ENCODE measurements around the gene NEURL1B.
"Not testable (repeated sequence)": the region's sequence is repeated elsewhere in the genome, so short reads cannot be mapped to it uniquely, and the experiment has no call there.

NEURL1B gene

DNA sequence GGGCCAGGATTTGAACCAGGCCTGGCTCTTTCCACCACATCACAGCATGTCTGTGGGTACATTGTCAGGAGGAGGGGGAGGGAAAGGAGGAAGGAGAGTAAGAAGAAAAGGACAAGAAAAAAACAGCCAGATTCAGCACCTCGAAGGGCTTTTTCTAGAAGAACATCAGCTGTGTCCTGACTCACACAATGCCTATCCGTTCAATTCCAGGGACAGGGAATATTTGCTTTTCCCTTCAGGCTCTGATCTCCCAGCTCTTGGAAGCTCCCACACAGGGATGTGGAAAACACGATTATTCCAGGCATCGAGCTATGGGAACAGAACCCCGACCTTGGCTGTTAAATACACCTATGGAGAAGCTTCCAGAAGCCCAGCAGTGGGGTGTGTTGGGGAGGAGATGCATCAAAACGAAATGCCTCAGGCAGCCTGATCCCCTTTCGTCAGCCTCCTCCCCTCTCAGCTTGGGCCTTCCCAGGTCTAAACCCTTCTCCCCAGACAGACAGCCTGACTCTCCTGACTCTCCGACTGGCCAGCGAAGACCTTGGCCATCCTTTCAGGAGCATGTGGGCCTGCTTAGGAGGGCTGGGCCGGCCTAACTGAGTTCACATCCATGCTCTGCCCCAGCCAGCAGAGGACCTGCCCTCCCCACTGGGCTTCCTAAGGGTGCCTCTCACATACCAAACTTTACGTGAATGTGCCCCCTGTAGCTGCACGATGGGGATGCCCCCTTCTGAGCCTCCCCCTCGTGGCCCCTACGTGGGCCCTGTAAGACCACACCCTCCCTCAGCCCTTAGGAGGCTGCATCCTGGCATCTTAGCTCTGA lies 54.4 kb downstream of the NEURL1B start:
- no peak for DNase-seq (ENCODE audit: low read depth, low spot score)

DNA sequence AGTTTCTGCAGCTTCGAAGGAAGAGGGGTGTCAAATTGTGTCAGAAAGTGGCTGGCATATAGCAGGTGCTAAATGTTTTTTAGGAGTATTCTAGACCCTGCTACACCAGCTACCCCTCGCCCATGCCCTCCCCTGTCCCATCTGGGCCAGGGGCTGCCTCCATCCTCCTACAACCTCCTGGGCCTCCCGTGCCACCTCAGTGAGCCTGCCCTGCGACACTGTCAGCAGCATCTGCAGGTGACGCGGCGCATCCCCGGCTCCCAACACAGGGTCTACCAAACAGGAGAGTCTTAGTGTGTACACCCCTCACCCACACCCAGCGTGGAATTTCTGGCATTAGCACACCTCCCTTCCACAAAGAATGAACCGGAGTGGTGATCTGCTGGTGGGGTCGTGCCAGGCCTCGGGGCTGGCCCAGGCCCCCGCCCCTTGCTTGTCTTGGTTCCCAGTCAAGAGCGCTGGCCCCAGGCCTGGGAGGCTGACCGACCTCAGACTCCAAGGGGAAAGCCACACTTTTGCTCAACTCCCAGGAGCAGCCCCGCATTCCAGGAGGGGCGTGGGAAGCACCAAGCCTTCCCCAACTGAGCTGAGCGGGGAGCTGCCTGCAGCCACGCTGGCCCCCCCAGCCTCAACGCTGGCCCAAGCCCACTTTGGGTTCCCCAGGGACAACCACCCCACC lies 55.2 kb downstream of the NEURL1B start:
- no peak for DNase-seq (ENCODE audit: low read depth, low spot score)

DNA sequence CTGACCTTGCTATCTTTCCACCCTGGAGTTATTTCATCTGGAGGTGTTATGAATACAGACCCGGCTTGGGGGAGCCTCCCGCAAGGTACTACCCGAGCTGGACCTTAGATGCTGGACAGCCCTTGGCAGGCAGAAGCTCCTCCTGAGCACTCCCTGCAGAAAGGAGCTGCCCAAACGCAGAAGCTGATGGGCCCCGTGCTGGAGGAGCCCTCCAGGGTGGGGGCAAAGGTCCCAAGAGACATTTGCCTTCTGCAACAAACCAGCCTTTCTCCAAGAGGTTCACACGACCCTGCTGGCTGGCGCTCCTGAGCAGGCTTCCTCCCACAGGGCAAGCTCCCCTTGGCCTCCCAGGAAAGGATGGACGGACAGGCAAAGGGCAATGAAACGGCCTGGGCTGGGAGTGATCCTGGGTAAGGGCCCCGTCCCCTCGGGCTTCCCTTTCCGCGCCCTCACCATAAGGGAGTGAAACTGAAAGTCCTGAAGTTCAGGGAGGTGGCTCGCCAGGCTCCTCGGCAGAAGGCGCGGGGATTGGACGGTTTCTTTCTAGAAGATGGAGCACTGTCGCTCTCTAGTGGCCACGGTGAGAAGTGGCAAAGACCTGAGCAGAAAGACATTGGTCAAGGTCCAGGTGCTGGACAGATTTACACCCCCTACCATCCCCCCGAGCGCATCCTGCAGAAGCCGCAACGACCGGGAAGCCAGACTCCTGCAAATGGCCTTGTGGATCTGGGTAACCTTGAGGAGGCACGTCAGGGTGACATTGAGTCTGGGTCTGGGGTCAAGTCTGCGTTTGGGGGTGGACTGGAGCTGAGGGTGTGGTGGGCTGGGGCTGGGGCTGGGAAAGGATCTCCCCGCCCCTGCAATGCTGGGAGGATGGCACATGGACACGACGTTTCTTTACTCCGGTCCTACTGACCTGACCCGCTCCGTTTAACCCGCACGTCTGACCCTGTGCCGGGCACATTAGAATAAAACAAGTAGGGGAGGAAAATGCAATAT lies 56.4 kb downstream of the NEURL1B start:
- peak; percentile 90 for DNase-seq (ENCODE audit: low read depth, low spot score)

DNA sequence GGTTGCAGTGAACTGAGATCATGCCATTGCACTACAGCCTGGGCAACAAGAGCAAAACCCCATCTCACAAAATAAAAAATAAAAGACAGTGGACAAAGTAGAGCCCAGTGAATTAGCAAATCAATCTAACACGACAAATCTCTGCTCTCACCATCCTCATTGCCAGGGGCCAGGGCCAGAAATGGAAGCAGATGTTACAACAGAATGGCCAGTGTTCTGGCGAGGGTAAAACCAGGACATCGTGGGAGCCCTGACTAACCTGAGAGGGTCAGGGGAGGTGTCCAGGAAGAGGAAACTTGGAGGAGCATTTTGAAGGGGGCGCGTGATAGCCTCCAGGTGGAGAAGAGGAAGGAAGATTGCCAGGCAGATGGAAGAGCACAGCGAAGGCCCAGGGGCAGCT lies 58.4 kb downstream of the NEURL1B start:
- no peak for DNase-seq (ENCODE audit: low read depth, low spot score)

DNA sequence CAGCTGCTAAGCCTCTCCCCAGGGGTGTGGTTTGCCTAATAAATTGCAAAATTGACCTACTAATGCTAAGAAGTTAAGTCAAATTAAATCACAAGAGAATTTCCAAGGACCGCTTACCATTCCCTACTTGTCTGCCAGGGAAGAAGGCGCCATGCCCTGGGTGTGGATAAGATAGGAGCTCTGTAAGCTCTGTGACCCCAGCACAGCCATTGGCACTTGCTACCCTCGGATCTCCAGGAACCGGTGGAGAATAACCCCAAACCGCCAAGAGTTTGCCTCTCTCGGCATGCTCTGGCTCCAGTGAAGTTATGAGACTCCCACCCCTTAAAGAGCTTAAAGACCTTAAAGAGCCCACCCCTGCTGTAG lies 58.9 kb downstream of the NEURL1B start:
- DNase-seq (ENCODE audit: low read depth, low spot score), result no peak

DNA sequence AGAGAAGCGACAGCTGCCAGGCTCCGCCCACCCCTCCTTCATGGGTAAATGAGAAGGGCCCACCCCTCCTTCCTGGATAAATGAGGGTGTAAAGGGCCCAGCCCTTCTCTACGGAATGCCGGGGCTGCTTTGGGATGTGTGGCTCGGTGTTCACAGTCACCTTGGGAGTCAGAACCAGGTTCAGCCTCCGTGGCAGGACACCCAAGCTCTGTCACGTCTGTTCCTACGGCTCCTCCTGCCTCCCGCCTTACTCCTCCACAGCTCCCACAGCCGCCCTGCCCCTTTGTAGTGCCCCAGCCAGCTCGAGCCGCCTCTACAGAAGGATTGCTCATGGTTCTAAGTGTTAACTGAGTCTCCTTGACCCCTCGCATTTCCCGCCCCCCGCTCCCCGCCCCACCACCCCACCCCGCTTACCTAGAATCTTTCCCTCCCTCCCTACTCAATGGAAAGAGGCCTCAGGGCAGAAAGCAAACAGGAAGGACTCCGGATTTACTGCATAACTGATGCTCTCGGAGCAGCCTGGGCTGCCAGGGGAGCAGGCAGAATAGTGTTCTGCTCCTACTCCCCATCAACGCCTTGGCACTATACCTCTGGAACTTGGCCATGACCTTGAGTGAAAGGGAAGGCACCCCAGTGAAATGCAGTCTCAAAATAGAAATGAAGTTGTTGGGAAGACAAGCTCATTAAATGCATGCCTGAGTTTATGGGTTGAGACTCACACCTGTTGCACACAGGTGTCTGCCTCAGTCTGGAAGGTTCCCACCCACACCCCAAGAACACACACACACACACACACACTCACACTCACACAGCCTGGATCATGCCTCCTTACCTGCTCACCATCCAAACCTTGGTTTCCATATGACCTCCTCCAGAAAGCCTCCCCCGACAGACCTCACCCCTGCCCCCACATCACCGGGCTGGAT lies 59.6 kb downstream of the NEURL1B start:
- peak; percentile 62 for DNase-seq (ENCODE audit: low read depth, low spot score)

DNA sequence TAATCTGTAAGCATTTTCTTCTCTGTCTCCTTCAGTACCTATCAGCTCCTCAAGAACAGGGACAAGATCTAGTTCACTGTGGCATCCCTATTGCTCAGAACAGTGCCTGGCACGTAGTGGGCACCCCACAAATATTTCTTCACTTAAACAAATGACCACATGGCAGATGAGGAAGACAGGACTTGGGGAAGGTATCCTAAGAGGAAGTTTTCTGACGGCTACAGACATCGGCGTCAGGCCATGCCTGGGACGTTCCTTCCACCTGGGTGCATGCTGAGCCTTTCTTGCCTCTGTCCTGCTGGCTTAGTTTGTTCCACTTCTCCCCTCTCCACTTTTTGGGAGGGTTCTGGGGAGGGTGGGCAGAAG lies 60.2 kb downstream of the NEURL1B start:
- no peak for DNase-seq (ENCODE audit: low read depth, low spot score)

DNA sequence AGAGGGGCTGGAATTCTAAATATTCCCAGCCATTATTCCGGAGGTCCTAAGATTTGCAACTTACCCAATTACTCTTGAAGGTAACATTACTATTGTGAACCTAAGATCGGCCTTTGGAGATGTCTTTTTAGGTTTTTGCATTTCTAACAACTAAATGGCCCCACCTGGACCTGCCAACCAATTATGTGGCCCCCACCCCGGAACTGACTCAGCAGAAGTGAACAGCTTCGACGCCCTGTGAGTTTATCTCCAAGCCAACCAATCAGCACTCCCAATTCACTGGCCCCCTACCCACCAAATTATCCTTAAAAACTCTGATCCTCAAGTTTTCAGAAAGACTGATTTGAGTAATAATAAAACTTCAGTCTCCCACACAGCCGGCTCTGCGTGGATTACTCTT lies 62.9 kb downstream of the NEURL1B start:
- no peak for DNase-seq (ENCODE audit: low read depth, low spot score)

DNA sequence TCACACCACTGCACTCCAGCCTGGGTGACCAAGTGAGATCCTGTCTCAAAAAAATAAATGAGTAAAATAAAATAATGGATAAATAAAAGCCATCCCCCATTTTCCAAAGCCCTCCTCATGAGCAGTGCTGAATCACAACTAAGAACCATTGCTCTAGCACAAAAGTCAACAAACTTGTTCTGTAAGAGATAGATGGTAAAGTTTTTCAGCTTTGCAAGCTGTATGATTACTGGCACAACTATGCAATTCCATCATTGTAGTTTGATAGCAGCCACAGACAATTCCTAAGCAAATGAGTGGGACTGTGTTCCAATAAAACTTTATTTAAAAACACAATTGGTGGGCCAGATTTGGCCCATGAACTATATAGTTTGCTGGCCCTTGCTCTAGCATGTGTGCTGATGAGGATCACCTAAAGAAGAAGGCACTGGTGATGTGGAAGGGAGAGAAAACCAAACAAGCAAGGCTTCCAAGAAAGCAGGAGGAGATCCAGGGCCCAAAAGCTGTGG lies 64.6 kb downstream of the NEURL1B start:
- no peak for DNase-seq (ENCODE audit: low read depth, low spot score)

DNA sequence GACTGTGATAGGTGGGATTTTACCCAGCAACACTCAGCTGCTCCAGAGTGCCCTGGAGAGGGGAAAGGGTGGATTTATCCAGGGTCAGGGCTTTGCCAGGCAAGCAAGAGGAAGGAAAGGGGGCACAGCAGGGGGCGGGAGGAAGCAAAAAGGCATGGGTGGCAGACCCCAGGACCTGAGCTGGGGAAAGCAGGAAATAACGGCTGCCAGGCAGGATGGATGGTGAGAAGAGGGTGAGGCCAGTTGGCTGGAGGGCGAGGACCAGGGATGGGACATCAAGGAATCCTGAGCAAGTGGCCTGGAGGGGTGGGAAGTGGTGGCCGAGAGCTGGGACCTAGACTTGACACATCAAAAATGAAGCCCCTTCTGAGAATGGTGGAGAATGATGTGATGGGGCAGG lies 65.7 kb downstream of the NEURL1B start:
- no peak for DNase-seq (ENCODE audit: low read depth, low spot score)

DNA sequence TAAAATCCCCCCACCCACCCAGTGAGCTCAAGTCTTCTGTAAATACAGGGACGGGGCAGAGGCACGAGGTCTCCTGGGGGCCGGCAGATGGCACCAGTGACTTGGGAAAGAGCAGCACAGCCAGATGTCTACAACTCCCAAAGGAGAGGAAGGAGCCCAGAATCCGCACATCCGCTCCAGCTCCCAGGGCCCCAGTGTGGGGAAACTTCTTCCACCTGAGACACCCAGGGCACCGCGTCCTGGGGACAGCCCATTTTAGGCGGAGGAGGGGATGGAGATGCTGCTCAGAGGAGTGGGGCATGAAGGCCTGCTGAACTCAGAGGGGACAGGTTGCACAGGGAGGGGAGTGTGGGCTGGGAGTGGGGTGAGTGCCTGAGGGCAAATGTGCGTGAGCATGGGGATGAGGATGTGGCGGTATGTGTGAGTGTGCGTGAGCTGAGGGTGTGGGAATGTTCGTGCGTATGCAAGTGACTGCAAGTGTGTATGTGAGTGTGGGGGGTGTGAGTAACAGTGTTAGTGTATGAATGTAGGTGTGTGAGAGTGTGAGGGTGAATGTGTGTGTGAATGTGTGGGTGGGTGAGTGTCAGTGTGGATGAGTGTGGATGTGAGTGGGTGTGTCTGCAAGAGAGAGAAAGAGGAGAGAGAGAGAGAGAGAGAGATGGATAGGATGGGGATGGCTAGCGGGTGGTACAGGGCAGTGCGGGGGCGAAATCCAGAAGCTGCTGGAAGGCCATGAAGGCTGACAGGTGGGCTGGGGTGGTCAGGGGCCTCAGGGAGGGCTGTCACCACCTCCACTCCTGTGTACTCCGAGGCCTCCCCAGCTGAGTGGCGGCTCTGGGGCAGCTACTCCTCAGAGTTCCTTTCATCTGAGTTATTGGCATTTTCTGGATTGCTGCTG lies 66.5 kb downstream of the NEURL1B start:
- DNase-seq (ENCODE audit: low read depth, low spot score), result peak; percentile 69

DNA sequence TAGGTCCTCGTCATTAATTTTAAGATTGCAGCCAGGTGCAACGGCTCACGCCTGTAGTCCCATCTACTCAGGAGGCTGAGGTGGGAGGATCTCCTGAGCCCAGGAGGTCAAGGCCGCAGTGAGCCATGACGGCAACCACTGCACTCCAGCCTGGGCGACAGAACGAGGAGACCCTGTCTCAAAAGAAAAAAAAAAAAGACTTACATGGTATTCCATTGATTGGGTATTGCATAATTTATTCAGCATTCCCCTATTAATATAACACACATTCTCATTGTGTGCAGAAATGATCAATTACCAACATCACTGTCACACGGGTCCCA lies 67.1 kb downstream of the NEURL1B start:
- DNase-seq (ENCODE audit: low read depth, low spot score), result no peak

DNA sequence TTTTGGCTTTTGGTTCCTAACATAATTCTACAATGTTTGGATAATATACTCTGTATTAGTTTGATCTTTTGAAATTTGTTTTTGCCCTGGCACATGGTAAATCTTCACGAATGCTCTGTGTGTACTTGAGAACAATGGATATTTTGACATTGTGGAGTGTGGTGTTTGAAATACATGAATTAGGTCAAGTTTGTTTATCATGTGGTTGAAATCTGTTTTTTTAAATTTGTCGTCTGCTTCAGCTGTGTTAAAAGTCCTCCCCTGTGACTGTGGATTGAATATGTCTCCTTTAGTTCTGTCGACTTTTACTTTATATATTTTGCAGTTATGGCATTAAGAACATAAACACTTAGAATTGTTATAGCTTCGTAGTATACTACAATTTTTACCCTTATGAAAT lies 69.6 kb downstream of the NEURL1B start:
- DNase-seq (ENCODE audit: low read depth, low spot score), result no peak

DNA sequence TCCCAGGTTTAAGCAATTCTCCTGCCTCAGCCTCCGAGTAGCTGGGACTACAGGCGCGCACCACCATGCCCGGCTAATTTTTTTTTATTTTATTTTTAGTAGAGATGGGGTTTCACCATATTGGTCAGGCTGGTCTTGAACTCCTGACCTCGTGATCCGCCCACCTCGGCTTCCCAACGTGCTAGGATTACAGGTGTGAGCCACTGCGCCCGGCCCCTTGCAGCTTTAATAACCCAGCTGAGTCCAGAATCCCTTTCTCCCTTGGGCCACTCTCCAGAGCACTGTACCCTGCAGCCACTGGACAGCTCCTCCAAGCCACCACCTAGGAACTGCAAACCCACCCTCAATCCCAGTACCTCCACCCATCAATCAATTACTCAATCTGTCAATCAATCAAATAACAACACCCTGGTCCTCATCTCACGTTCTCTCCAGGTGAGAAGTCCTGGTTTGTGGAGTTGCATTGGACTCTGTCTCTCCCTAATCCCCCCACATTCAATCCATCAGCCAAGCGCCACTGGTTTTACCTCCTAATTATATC lies 70.3 kb downstream of the NEURL1B start:
- not testable (repeated sequence) for DNase-seq (ENCODE audit: low read depth, low spot score)

DNA sequence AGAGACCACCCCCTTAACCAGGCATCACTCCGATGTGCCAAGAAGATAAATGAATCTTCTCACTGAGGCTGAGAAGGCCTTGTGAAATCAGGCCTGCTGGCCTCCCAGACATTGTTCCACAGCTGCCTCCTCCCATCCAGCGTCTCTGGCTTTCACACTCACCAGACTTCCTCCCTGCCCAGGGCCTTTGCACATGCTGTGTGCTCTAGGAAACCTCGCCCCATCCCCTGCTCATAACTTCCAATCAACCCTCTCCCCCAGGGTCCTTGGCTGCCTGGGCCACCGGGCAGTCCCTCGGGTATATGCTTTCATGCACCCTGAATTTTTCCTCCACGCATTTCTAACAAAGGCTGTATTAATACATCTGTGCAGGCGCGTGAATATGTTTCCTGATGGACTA lies 71.5 kb downstream of the NEURL1B start:
- DNase-seq (ENCODE audit: low read depth, low spot score), result no peak

DNA sequence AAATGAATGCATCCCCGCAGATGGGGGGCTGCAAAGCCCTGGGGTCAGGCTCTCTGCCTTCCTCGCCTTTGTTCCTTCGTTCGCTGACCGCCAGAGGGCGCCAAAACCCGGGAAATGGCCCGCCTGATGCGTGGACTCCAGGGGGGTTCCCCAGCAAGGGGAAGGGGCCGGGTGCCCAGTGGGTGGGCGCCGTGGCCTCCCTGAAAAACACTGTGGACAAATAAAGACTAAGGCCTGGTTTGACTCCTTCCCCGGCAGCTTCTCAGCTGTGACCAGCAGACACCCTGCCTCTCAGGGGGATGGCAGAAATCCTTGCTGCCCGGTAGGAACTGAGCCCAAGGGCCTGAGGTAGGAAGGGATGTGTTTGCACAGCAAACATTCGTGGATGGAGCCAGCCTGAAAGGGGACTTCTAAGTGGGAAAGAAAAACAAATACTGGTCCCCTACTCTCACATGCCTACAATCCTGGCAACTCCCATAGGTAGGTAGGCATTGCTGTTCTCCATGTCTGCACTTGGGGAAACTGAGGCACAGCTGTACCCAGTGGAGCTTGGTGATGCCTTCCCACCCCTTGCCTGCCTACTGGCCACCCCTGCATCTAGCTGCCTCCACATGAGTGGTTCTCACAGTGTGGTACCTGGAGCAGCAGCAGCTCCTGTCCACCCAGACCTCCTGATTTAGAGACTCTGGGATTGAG lies 72.2 kb downstream of the NEURL1B start:
- peak; percentile 59 for DNase-seq (ENCODE audit: low read depth, low spot score)

DNA sequence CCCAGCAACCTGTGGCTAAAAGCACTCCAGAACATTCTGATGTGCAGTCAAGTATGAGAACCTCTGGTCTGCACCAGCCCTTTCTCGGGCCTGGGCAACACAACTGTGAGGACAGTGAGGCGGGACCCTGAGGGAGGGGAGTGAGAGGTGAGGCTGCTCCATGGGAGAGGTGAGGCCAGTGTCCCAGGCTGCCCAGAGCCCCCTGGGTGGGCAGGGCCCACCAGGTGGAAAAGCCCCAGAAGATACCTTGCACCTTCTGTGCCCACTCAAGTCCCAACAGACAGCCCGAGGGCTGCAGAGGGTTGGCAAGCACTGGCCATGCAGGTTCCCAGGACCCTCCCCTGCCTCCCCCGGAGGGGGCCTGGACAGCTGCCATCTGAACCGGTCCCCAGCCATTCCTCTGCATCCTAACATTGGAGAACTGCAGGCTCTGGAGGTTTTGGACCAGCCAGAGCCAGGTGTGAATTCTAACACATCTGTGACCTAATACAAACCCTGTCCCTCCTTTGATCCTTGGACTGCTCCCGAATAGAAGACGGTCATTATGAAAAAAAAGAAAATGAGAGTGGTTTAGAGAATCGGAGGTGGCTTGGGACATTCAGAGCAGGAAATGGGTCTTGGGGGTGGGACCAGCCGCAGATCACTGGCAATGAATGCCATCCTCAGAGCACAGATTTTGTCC lies 72.9 kb downstream of the NEURL1B start:
- no peak for DNase-seq (ENCODE audit: low read depth, low spot score)
